SK-N-SH (cell line): ENCODE results near the gene SERPINB2. TPM values are rescaled to one million over a fixed set of nuclear protein-coding genes. Genes with fewer than 3 reads are reported as not detected.

ENCODE experiments used
- CTCF ChIA-PET: fragments of 300-600, 350-600 bp; formaldehyde crosslinking; extraction: SDS; loops from one replicate; lab custom pipeline; 2021; lab: Yijun Ruan, JAX
- POLR2A ChIA-PET: fragments of 350-600 bp; sonication (Branson Sonifier 250); formaldehyde crosslinking; extraction: SDS; loops from one replicate; lab custom pipeline; 2020; ENCODE audit warnings: antibody characterized with exemption, inconsistent platforms; lab: Yijun Ruan, JAX
- DNase-seq: peaks from one replicate; pipeline ENCODE4 v3.0.0; 2012
- H2AFZ ChIP-seq: fragments of 200-600 bp; sonication (generic); 2 replicates; pipeline ENCODE4 v1.8.1; 2016; ENCODE audit warnings: antibody characterized with exemption, mild to moderate bottlenecking, low read depth
- H3F3A ChIP-seq: fragments of 200-600 bp; sonication (generic); replicated peaks from 2 replicates; pipeline ENCODE3; 2016; ENCODE audit warnings: antibody characterized with exemption, mild to moderate bottlenecking; ENCODE audit not compliant: insufficient read depth
- H3K27ac ChIP-seq, 2 experiments: fragments of 200-500 bp in 1 of 2; fragments of 200-600 bp in 1 of 2; sonication (Bioruptor generic) in 1 of 2; sonication (generic), shearing (Covaris generic) in 1 of 2; 2 replicates each; pipeline versions ENCODE4 v1.5.1 to v1.6.1; 2014 to 2016; ENCODE audit warnings: low read depth in 2 of 2, inconsistent platforms in 1 of 2, low read length in 1 of 2, mild to moderate bottlenecking in 1 of 2, mixed read lengths in 1 of 2
- H3K27me3 ChIP-seq: fragments of 200-600 bp; sonication (generic), shearing (Covaris generic); 2 replicates; pipeline ENCODE4 v1.6.1; 2016; ENCODE audit warnings: mixed run types; ENCODE audit not compliant: insufficient read depth
- H3K36me3 ChIP-seq, 2 experiments: fragments of 200-500 bp in 1 of 2; fragments of 200-600 bp in 1 of 2; sonication (Bioruptor generic) in 1 of 2; sonication (generic) in 1 of 2; replicated peaks in 1 of 2; 2 replicates each; pipeline versions ENCODE3 to v1.5.1; 2014 to 2016; ENCODE audit warnings: low read length in 1 of 2, mild to moderate bottlenecking in 1 of 2; ENCODE audit not compliant: insufficient read depth in 2 of 2, control insufficient read depth in 1 of 2
- H3K4me1 ChIP-seq, 2 experiments: fragments of 200-500 bp in 1 of 2; fragments of 200-600 bp in 1 of 2; sonication (Bioruptor generic) in 1 of 2; sonication (generic), shearing (Covaris generic) in 1 of 2; 2 replicates each; pipeline versions ENCODE4 v1.5.1 to v1.6.1; 2014 to 2016; ENCODE audit warnings: low read depth in 1 of 2, low read length in 1 of 2, mixed run types in 1 of 2; ENCODE audit not compliant: insufficient read depth in 2 of 2, control insufficient read depth in 1 of 2
- H3K4me2 ChIP-seq: fragments of 200-600 bp; sonication (generic), shearing (Covaris generic); 2 replicates; pipeline ENCODE4 v1.6.1; 2017; ENCODE audit warnings: mixed run types
- H3K4me3 ChIP-seq, 2 experiments: fragments of 200-500 bp in 1 of 2; fragments of 200-600 bp in 1 of 2; sonication (Bioruptor generic) in 1 of 2; sonication (generic), shearing (Covaris generic) in 1 of 2; 2 replicates each; pipeline versions ENCODE4 v1.5.1 to v1.8.1; 2014 to 2016; ENCODE audit warnings: low read depth in 2 of 2, inconsistent platforms in 1 of 2, low read length in 1 of 2, mild to moderate bottlenecking in 1 of 2, mixed read lengths in 1 of 2, moderate library complexity in 1 of 2
- H3K79me2 ChIP-seq: fragments of 200-600 bp; sonication (generic); 2 replicates; pipeline ENCODE4 v1.8.1; 2017; ENCODE audit warnings: mild to moderate bottlenecking; ENCODE audit not compliant: insufficient read depth
- H3K9ac ChIP-seq: fragments of 200-600 bp; sonication (generic); 2 replicates; pipeline ENCODE4 v1.6.1; 2017; ENCODE audit warnings: mixed run types
- H3K9me2 ChIP-seq: fragments of 200-600 bp; sonication (generic); 2 replicates; pipeline ENCODE4 v1.6.1; 2017; ENCODE audit warnings: mixed run types
- H3K9me3 ChIP-seq: fragments of 200-600 bp; sonication (generic); 2 replicates; pipeline ENCODE4 v1.6.1; 2017; ENCODE audit warnings: mixed run types, mild to moderate bottlenecking, moderate library complexity
- H4K20me1 ChIP-seq: fragments of 200-600 bp; sonication (generic); 2 replicates; pipeline ENCODE4 v1.6.1; 2017; ENCODE audit warnings: mild to moderate bottlenecking, mixed run types; ENCODE audit not compliant: insufficient read depth
- EP300 ChIP-seq, 2 experiments: IDR thresholded peaks; 2 replicates each; pipeline versions ENCODE4 v1.4.0 to v1.6.1; 2012; ENCODE audit warnings: borderline replicate concordance in 1 of 2, low read depth in 1 of 2, low read length in 1 of 2
- GATA2 ChIP-seq: sonication (generic); formaldehyde crosslinking; IDR thresholded peaks from 2 replicates; pipeline ENCODE4 v1.5.0; 2020; ENCODE audit warnings: mild to moderate bottlenecking, missing genetic modification reagents
- MEF2A ChIP-seq: IDR thresholded peaks from 2 replicates; pipeline ENCODE4 v1.4.0; 2012; ENCODE audit warnings: low read depth, borderline replicate concordance
- RCOR1 ChIP-seq: fragments of 150-350 bp; IDR thresholded peaks from 2 replicates; pipeline ENCODE4 v1.6.1; 2017; ENCODE audit warnings: antibody characterized with exemption, low read length
- SMC3 ChIP-seq: IDR thresholded peaks from 2 replicates; pipeline ENCODE4 v1.6.1; 2012; ENCODE audit warnings: low read depth, low read length, improper control_type of control experiment
- YY1 ChIP-seq: IDR thresholded peaks from 2 replicates; pipeline ENCODE4 v1.4.0; 2012; ENCODE audit warnings: low read depth, mild to moderate bottlenecking
- WGBS: methylation state at CpG from one replicate; pipeline ENCODE4 v1.1.6; 2017; ENCODE audit warnings: low lambda C conversion rate; 5-methylcytosine and 5-hydroxymethylcytosine counted together
- polyA plus RNA-seq, 3 experiments: library from polyadenylated mRNA; depleted of rRNA; stranded (reverse); fragments of >200 nt; gene quantifications; 2 replicates each; pipeline ENCODE4 v1.2.3, GENCODE V29; 2012
- TF ChIP-seq, protein P1 (sequence below): fragments of 150-350 bp; IDR thresholded peaks from 2 replicates; pipeline ENCODE4 v1.6.1; 2017; ENCODE audit warnings: antibody characterized with exemption, low read length, low read depth, borderline replicate concordance
- TF ChIP-seq, protein P2 (sequence below): fragments of 200-600 bp; sonication (generic); IDR thresholded peaks from 2 replicates; pipeline ENCODE4 v1.6.1; 2017; ENCODE audit warnings: antibody characterized with exemption, mild to moderate bottlenecking, moderate library complexity

The SERPINB2 gene
- polyA plus RNA-seq, 1 of the 3 experiments (the other 2 are of a cell fraction) = 5.9 TPM

DNA sequence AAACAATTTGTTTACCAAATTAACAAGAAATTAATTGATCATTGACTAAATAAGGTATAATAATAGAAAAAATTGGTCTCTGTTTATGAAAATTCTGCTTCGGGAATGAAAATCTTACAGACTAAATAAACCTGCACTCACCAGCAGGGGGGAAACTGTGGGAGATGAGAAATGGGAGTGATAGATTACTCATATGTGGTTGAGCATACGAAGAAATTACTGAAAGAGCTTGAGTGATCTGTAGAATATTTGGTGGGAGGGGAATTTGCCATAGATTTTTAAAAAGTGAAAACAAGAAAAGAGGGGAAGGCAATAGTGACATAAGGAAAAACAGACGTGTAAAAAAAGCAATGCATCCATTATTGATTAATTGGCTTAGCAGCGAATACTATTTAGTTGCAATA lies 63.8 kb downstream of the SERPINB2 start:
- POLR2A ChIA-PET = no interaction called here
- H2AFZ ChIP-seq = peak overlapping the region; percentile 4; the same call in 1 of the 2 replicates
- TF ChIP-seq, protein P1, sequence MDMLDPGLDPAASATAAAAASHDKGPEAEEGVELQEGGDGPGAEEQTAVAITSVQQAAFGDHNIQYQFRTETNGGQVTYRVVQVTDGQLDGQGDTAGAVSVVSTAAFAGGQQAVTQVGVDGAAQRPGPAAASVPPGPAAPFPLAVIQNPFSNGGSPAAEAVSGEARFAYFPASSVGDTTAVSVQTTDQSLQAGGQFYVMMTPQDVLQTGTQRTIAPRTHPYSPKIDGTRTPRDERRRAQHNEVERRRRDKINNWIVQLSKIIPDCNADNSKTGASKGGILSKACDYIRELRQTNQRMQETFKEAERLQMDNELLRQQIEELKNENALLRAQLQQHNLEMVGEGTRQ = no peak
- TF ChIP-seq EP300 (IDR thresholded peaks at IDR 0.05; ENCODE audit: borderline replicate concordance in 1 of 2, low read depth in 1 of 2, low read length in 1 of 2) (no peak), SMC3 (no peak), YY1 (no peak), MEF2A (no peak), GATA2 (CRISPR knock-in tag) (no peak), RCOR1 (no peak)
- TF ChIP-seq, protein P2, sequence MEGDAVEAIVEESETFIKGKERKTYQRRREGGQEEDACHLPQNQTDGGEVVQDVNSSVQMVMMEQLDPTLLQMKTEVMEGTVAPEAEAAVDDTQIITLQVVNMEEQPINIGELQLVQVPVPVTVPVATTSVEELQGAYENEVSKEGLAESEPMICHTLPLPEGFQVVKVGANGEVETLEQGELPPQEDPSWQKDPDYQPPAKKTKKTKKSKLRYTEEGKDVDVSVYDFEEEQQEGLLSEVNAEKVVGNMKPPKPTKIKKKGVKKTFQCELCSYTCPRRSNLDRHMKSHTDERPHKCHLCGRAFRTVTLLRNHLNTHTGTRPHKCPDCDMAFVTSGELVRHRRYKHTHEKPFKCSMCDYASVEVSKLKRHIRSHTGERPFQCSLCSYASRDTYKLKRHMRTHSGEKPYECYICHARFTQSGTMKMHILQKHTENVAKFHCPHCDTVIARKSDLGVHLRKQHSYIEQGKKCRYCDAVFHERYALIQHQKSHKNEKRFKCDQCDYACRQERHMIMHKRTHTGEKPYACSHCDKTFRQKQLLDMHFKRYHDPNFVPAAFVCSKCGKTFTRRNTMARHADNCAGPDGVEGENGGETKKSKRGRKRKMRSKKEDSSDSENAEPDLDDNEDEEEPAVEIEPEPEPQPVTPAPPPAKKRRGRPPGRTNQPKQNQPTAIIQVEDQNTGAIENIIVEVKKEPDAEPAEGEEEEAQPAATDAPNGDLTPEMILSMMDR = peak; percentile 50; the same call in 1 of the 2 replicates
- no peak overlapping the region for H3K9ac ChIP-seq
- H3K9me2 ChIP-seq = no peaks in the 10 kb centered on the region
- H4K20me1 ChIP-seq = no peaks in the 10 kb centered on the region
- no peaks in the 10 kb centered on the region for H3F3A ChIP-seq
- H3K79me2 ChIP-seq = no peaks in the 10 kb centered on the region
- no peaks in the 10 kb centered on the region for H3K9me3 ChIP-seq
- no peaks in the 10 kb centered on the region for H3K36me3 ChIP-seq
- H3K4me3 ChIP-seq = no peak overlapping the region
- no peaks in the 10 kb centered on the region; a peak in 1 of 4 replicates for H3K4me1 ChIP-seq
- no peak overlapping the region for H3K4me2 ChIP-seq
- DNase-seq = no peak
- 43% methylated on average over 4 of the region's 4 CpGs for whole genome bisulfite sequencing
- H3K27ac ChIP-seq = no peak overlapping the region
- peaks cover 8% of the 10 kb centered on the region; the same call in 1 of the 2 replicates for H3K27me3 ChIP-seq
- CTCF ChIA-PET = interaction anchor here (0.6 kb wide), 1 partner anchor 75 kb away, joined by 3 read pairs; no protein-coding TSS in a partner anchor

Other genes starting within 250 kb of the SERPINB2 start
- 0.06 TPM in 1 of 2 replicates, not detected in the other for gene SERPINB4, start 243.4 kb upstream of the SERPINB2 start, polyA plus RNA-seq (2012; rRNA removed)
- 0.07 TPM in 1 of 2 replicates, not detected in the other for gene SERPINB3, start 225.8 kb upstream of the SERPINB2 start, polyA plus RNA-seq (2012; rRNA removed)
- gene SERPINB11, start 184.7 kb upstream of the SERPINB2 start, polyA plus RNA-seq (2012; rRNA removed) = not detected in 2 replicates
- gene SERPINB7, start 112.3 kb upstream of the SERPINB2 start, polyA plus RNA-seq (2012; rRNA removed) = 99.5 and 170 TPM in 2 replicates
- gene SERPINB10, start 20.3 kb downstream of the SERPINB2 start, polyA plus RNA-seq (2012; rRNA removed) = 0.10 and 0.15 TPM in 2 replicates
- not detected in 2 replicates for gene HMSD, start 61.6 kb downstream of the SERPINB2 start, polyA plus RNA-seq (2012; rRNA removed)
- gene SERPINB8, start 82.4 kb downstream of the SERPINB2 start, polyA plus RNA-seq (2012; rRNA removed) = 3.4 and 5.2 TPM in 2 replicates